Uterus (tissue), 4 donors: ENCODE data around the gene TBR1. TPM values are rescaled to one million over a fixed set of nuclear protein-coding genes. Genes with fewer than 3 reads are reported as not detected.

Experiments used
- DNase-seq, 2 donors: peaks; one replicate each; pipeline ENCODE4 v3.0.0-alpha.2; 2019 to 2020
- H3K27ac ChIP-seq, 2 donors: fragments of 200-600 bp; sonication (generic); 1 replicate in 1 of 2; 2 replicates in 1 of 2; pipeline ENCODE4 v1.5.1; 2016 to 2018
- H3K27me3 ChIP-seq, 2 donors: fragments of 200-600 bp; sonication (generic); one replicate each; pipeline ENCODE4 v1.5.1; 2018 to 2019; ENCODE audit warnings: control low read depth in 1 of 2
- H3K36me3 ChIP-seq, 2 donors: fragments of 200-600 bp; sonication (generic); one replicate each; pipeline ENCODE4 v1.5.1; 2019; ENCODE audit warnings: control low read depth in 1 of 2
- H3K4me1 ChIP-seq, 2 donors: fragments of 200-600 bp; sonication (generic); one replicate each; pipeline ENCODE4 v1.5.1; 2018 to 2019; ENCODE audit warnings: control low read depth in 1 of 2
- H3K4me3 ChIP-seq, 2 donors: fragments of 200-600 bp; sonication (generic); 1 replicate in 1 of 2; 2 replicates in 1 of 2; pipeline ENCODE4 v1.5.1; 2018 to 2019; ENCODE audit warnings: mild to moderate bottlenecking in 1 of 2
- H3K9me3 ChIP-seq, 2 donors: fragments of 200-600 bp; sonication (generic); one replicate each; pipeline ENCODE4 v1.5.1; 2019; ENCODE audit warnings: control low read depth in 1 of 2
- POLR2A ChIP-seq, 2 donors: fragments of 450-650 bp; IDR thresholded peaks; one replicate each; pipeline ENCODE4 v1.6.1; 2016; ENCODE audit warnings: antibody characterized with exemption in 2 of 2, mild to moderate bottlenecking in 1 of 2, moderate library complexity in 1 of 2
- intact Hi-C: fragments of 100-400 bp; cut with DNase I; formaldehyde crosslinking; loops from one replicate; pipeline ENCODE4 v1.15.1; 2023; ENCODE audit warnings: low total_unique reads
- total RNA-seq, 4 donors: library from RNA; depleted of rRNA in 3 of 4; stranded (reverse); fragments of >200 nt in 3 of 4; gene quantifications; one replicate each; pipeline versions ENCODE4 v1.1.0 to v1.2.4, GENCODE V29; 2014 to 2023
- TF ChIP-seq, protein P1 (sequence below), 4 experiments: fragments of 200-600 bp in 2 of 4; fragments of 450-650 bp in 2 of 4; sonication (generic) in 2 of 4; IDR thresholded peaks; one replicate each; pipeline ENCODE4 v1.5.1; 2016 to 2019; ENCODE audit warnings: antibody characterized with exemption in 4 of 4, mild to moderate bottlenecking in 2 of 4, moderate library complexity in 1 of 4
- donor health status: DM: yes; HTN: yes; CAD: no.

TBR1 gene
- total RNA-seq, 4 donors from 2014 or later = not detected

DNA sequence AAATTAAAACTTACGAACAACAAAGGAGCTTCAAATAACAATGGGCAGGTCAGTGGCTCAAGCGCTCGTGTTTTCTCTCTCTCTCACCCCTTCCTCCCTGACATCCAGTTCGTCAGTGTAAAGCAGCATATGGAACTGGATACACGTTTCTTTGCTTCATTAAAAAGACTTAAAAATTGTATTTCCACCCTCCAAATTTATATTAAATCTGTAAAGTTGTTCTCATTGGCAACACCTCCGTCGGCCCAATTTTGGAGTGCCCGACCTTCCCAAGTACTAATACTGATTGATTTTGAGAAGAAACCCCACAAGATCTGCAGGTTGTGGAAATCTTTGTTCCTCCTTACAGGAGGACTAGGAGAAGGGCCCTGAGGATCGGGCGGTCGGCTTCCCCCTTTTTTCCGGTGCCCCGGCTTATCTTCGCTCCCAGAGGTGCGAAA is 2.2 kb downstream of the TBR1 start:
- Histone ChIP-seq H3K27me3 (peaks cover 13 to 73% of the 10 kb centered on the region in 2 donors), H3K27ac (no peak overlapping the region), H3K4me1 (peaks cover 0 to 7% of the 10 kb centered on the region in 2 donors), H3K36me3 (no peaks in the 10 kb centered on the region), H3K4me3 (no peak overlapping the region), H3K9me3 (no peaks in the 10 kb centered on the region)
- intact Hi-C loops = no loop called here
- no peak for DNase-seq
- TF ChIP-seq POLR2A (IDR thresholded peaks at IDR 0.05) = no peak
- TF ChIP-seq, protein P1, sequence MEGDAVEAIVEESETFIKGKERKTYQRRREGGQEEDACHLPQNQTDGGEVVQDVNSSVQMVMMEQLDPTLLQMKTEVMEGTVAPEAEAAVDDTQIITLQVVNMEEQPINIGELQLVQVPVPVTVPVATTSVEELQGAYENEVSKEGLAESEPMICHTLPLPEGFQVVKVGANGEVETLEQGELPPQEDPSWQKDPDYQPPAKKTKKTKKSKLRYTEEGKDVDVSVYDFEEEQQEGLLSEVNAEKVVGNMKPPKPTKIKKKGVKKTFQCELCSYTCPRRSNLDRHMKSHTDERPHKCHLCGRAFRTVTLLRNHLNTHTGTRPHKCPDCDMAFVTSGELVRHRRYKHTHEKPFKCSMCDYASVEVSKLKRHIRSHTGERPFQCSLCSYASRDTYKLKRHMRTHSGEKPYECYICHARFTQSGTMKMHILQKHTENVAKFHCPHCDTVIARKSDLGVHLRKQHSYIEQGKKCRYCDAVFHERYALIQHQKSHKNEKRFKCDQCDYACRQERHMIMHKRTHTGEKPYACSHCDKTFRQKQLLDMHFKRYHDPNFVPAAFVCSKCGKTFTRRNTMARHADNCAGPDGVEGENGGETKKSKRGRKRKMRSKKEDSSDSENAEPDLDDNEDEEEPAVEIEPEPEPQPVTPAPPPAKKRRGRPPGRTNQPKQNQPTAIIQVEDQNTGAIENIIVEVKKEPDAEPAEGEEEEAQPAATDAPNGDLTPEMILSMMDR (IDR thresholded peaks at IDR 0.05) = no peak

DNA sequence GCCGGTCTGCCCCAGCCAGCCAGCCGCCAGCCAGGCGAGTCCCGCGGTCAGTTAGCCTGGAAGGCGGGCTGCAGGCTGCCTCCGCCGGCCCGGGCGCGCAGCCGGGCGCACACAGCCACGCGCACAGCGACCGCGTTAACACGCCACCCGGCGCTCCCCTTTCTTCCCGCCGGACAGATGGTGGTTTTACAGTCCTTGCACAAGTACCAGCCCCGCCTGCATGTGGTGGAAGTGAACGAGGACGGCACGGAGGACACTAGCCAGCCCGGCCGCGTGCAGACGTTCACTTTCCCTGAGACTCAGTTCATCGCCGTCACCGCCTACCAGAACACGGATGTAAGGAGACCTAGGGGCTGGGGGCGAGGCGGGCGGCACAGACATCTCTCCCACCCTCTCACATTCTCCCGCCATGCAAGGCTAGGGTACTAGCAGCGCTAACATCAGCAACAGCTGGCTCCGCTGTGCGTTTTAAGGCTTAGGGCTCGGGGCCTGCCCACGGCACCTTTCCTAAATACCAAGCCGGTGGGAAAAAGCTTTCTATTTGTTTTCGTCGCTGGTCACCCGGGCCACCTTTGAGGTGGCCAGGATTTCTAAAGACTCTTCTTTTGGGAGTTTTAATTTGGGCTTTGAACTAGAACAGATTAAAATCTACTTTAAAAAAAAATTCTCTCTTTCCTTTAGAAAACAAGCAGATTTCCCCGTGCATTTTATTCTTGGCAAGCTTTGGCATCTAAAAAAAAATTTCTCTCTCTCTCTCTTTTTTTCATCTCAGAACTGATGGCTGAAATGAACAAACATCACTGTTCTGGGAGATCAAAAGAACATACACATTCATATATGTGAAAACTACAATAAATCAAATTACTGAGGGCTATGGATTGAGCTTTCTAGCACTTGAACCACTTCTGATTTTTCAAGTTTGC is 2.9 kb downstream of the TBR1 start:
- Histone ChIP-seq H3K9me3 (no peaks in the 10 kb centered on the region), H3K4me3 (no peak overlapping the region), H3K27me3 (peaks cover 13 to 75% of the 10 kb centered on the region in 2 donors), H3K36me3 (no peaks in the 10 kb centered on the region), H3K27ac (no peak overlapping the region), H3K4me1 (peaks cover 0 to 13% of the 10 kb centered on the region in 2 donors)
- intact Hi-C loops = no loop called here
- DNase-seq = no peak
- TF ChIP-seq, protein P1 (IDR thresholded peaks at IDR 0.05) = no peak
- no peak for TF ChIP-seq POLR2A (IDR thresholded peaks at IDR 0.05)

DNA sequence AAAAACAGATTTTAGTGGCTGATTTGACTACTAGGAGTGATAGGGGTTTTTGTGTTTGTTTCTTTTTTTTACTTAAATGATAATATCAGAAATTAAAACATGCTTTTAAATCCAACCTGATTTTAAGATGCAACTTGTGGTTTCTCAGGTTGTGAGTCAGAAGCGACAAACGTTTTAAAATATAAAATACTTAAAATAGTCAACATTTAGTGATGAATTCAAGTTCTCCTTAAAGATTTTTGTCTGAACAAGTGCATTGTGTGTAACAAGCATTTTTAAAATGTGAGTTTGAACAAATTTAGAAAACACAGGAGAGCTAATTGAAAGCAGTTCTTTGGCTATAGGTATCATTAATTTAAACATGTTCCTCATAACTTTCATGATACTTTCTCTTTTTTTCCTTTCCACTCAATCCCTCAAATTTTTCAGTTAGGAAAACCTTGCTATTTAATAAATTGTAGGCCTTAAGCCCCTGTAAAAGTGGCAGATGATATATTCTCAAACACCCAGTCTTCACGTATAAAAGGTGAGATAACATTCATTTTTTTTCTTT is 3.6 kb downstream of the TBR1 start:
- no peak for DNase-seq
- H3K27ac ChIP-seq = no peak overlapping the region
- peaks cover 13 to 83% of the 10 kb centered on the region in 2 donors for H3K27me3 ChIP-seq
- H3K4me1 ChIP-seq = peaks cover 0 to 14% of the 10 kb centered on the region in 2 donors
- H3K9me3 ChIP-seq = no peaks in the 10 kb centered on the region
- TF ChIP-seq, protein P1 (IDR thresholded peaks at IDR 0.05) = no peak
- no peak for TF ChIP-seq POLR2A (IDR thresholded peaks at IDR 0.05)
- H3K4me3 ChIP-seq = no peak overlapping the region
- intact Hi-C loops = no loop called here
- H3K36me3 ChIP-seq = no peaks in the 10 kb centered on the region

DNA sequence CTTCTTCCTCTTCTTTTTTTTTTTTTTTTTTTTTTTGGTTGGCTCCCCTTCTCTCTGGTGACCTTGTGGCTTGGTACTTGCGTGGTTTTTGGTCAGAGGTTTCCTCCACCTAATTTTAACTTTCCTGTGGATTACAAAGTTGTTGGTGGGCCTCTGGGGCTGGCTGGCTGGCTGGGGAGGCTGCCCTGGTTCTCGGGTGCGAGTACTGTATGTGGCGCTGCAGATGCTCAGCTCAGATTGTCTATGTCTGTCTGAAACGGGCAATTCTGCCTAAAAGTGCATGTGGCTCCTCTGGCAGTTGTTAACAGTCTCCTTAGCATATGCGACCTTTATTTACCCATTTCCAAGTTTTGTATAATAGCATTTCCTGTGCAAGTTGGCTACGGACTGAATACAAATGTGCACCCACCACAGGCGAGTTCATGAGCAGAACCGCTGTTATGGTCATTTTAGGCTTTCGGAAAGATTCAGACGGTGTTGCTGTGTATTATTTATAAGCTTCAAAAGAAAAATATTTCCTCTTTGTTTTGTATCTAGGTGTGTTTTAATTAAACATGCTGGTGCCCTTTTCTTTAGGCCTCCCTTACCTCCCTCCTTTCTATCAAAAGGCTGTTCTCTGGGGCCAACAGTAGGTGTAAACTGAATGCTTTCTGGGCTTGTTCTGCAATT is 4.4 kb downstream of the TBR1 start:
- intact Hi-C loops = no loop called here
- TF ChIP-seq, protein P1 (IDR thresholded peaks at IDR 0.05) = no peak
- no peak for TF ChIP-seq POLR2A (IDR thresholded peaks at IDR 0.05)
- Histone ChIP-seq H3K36me3 (no peaks in the 10 kb centered on the region), H3K27me3 (peaks cover 9 to 88% of the 10 kb centered on the region in 2 donors), H3K4me3 (no peak overlapping the region), H3K4me1 (peaks cover 0 to 10% of the 10 kb centered on the region in 2 donors), H3K9me3 (no peaks in the 10 kb centered on the region), H3K27ac (no peak overlapping the region)
- no peak for DNase-seq
